Endothelial cell of umbilical vein (primary cell): ENCODE data around the gene GPR157. TPM values are rescaled to one million over a fixed set of nuclear protein-coding genes. Genes with fewer than 3 reads are reported as not detected.

Experiments
- BruUV-seq: library from RNA; stranded (reverse); fragments of 400-500 nt; replicated peaks from 2 replicates; lab custom pipeline; 2021; lab: Mats Ljungman, UMichigan
- CTCF ChIA-PET: fragments of 300-600, 350-600 bp; sonication (Branson Sonifier 250); formaldehyde crosslinking; loops from one replicate; lab custom pipeline; 2021; ENCODE audit warnings: antibody characterized with exemption, inconsistent platforms; lab: Charles Lee
- POLR2A ChIA-PET: fragments of 300-600, 350-600 bp; sonication (Branson Sonifier 250); formaldehyde crosslinking; loops from one replicate; lab custom pipeline; 2021; ENCODE audit warnings: antibody characterized with exemption, inconsistent platforms; lab: Charles Lee
- DNase-seq: peaks from one replicate; pipeline ENCODE4 v3.0.0-alpha.2; 2011; ENCODE audit warnings: low read depth, low spot score
- FAIRE-seq: peaks from 2 replicates; lab custom pipeline; 2011; peaks lifted over from hg19 to GRCh38; lab: Jason Lieb, UNC
- H2AFZ ChIP-seq: 2 replicates; pipeline ENCODE4 v1.6.0; 2012; ENCODE audit warnings: low read depth, low read length, control low read depth, inconsistent platforms
- H3K27ac ChIP-seq: 2 replicates; pipeline ENCODE4 v1.5.1; 2011; ENCODE audit warnings: low read depth, mild to moderate bottlenecking, control low read depth, low read length, moderate library complexity; ENCODE audit not compliant: insufficient read depth
- H3K27me3 ChIP-seq, 2 experiments: 2 replicates each; pipeline versions ENCODE4 v1.6.0 to v1.6.1; 2011; ENCODE audit warnings: low read length in 2 of 2, mixed read lengths in 1 of 2; ENCODE audit not compliant: control insufficient read depth in 2 of 2, insufficient read depth in 2 of 2
- H3K36me3 ChIP-seq, 2 experiments: 2 replicates in 1 of 2; 3 replicates in 1 of 2; pipeline ENCODE4 v1.5.1; 2011; ENCODE audit warnings: low read length in 2 of 2, mild to moderate bottlenecking in 1 of 2, moderate library complexity in 1 of 2; ENCODE audit not compliant: control insufficient read depth in 2 of 2, insufficient read depth in 2 of 2; ENCODE audit errors: extremely low read depth in 1 of 2
- H3K4me1 ChIP-seq: 3 replicates; pipeline ENCODE4 v1.5.1; 2011; ENCODE audit warnings: mild to moderate bottlenecking, low read length; ENCODE audit not compliant: control insufficient read depth, insufficient read depth; ENCODE audit errors: extremely low read depth
- H3K4me2 ChIP-seq: 2 replicates; pipeline ENCODE4 v1.6.1; 2011; ENCODE audit warnings: low read length, control low read depth, mixed read lengths; ENCODE audit not compliant: insufficient read depth
- H3K4me3 ChIP-seq, 3 experiments: fragments of 200-600 bp in 1 of 3; sonication (generic), shearing (Covaris generic) in 1 of 3; replicated peaks in 1 of 3; 2 replicates each; pipeline ENCODE4 v1.5.1; 2011 to 2016; ENCODE audit warnings: control low read depth in 3 of 3, low read length in 3 of 3, mild to moderate bottlenecking in 2 of 3, inconsistent platforms in 1 of 3, low read depth in 1 of 3, moderate library complexity in 1 of 3; ENCODE audit not compliant: insufficient read depth in 1 of 3
- H3K79me2 ChIP-seq: 2 replicates; pipeline ENCODE4 v1.6.0; 2012; ENCODE audit warnings: low read length, inconsistent platforms; ENCODE audit not compliant: control insufficient read depth, insufficient read depth
- H3K9ac ChIP-seq: replicated peaks from 2 replicates; pipeline ENCODE3; 2011; ENCODE audit warnings: low read length, control low read depth; ENCODE audit not compliant: insufficient read depth; ENCODE audit errors: extremely low read depth
- H3K9me1 ChIP-seq: replicated peaks from 3 replicates; pipeline ENCODE4 v1.6.0; 2011; ENCODE audit warnings: mild to moderate bottlenecking, low read length; ENCODE audit not compliant: control insufficient read depth, insufficient read depth; ENCODE audit errors: extremely low read depth
- H3K9me3 ChIP-seq: replicated peaks from 2 replicates; pipeline ENCODE4 v1.5.1; 2012; ENCODE audit warnings: low read length, inconsistent platforms; ENCODE audit not compliant: control insufficient read depth, insufficient read depth
- H4K20me1 ChIP-seq: replicated peaks from 2 replicates; pipeline ENCODE3; 2011; ENCODE audit warnings: mild to moderate bottlenecking, low read length; ENCODE audit not compliant: control insufficient read depth, insufficient read depth; ENCODE audit errors: extremely low read depth
- EZH2 ChIP-seq: IDR thresholded peaks from 2 replicates; pipeline ENCODE4 v1.6.1; 2012; ENCODE audit warnings: borderline replicate concordance, low read depth, mild to moderate bottlenecking, moderate library complexity, low read length, inconsistent platforms; ENCODE audit not compliant: severe bottlenecking
- FOS ChIP-seq: IDR thresholded peaks from 2 replicates; pipeline ENCODE4 v1.6.1; 2011; ENCODE audit warnings: mild to moderate bottlenecking, low read length, moderate library complexity, borderline replicate concordance; ENCODE audit not compliant: insufficient read depth
- GATA2 ChIP-seq: IDR thresholded peaks from 2 replicates; pipeline ENCODE4 v1.7.0; 2011; ENCODE audit warnings: low read depth, mild to moderate bottlenecking, moderate library complexity, mixed read lengths, low read length; ENCODE audit not compliant: insufficient read length, insufficient read depth
- JUN ChIP-seq: IDR thresholded peaks from 2 replicates; pipeline ENCODE4 v1.6.1; 2011; ENCODE audit warnings: borderline replicate concordance, low read depth; ENCODE audit not compliant: insufficient read length, insufficient read depth
- MYC ChIP-seq: IDR thresholded peaks from one replicate; pipeline ENCODE4 v1.6.1; 2011; ENCODE audit warnings: mild to moderate bottlenecking, low read depth, low read length
- POLR2A ChIP-seq: IDR thresholded peaks from 2 replicates; pipeline ENCODE4 v1.6.1; 2012; ENCODE audit warnings: low read depth, mild to moderate bottlenecking, control low read depth, low read length
- POLR2AphosphoS5 ChIP-seq: IDR thresholded peaks from 2 replicates; pipeline ENCODE4 v1.6.1; 2012; ENCODE audit warnings: low read depth, mild to moderate bottlenecking, control low read depth, low read length, moderate library complexity; ENCODE audit not compliant: insufficient read depth
- dilution Hi-C: fragments of 300-500 bp; cut with MboI; formaldehyde crosslinking; loops from one replicate; pipeline ENCODE4 v1.15.0; 2019; ENCODE audit warnings: low sequenced_read_pairs; ENCODE audit not compliant: extremely low pct_ligation_motif_present
- intact Hi-C: fragments of 100-400 bp; cut with micrococcal nuclease; formaldehyde crosslinking; loops from one replicate; pipeline ENCODE4 v1.10.0; 2022
- polyA plus RNA-seq, 4 experiments: library from polyadenylated mRNA; depleted of rRNA in 3 of 4; stranded (reverse) in 3 of 4; unstranded in 1 of 4; fragments of >200 nt; gene quantifications; 2 replicates each; pipeline versions ENCODE4 v1.2.1 to v1.2.3, GENCODE V29; 2011 to 2012; ENCODE audit warnings: missing spikeins in 1 of 4
- total RNA-seq: library from RNA; stranded (reverse); gene quantifications from 2 replicates; pipeline ENCODE4 v1.2.3, GENCODE V29; 2021
- TF ChIP-seq, protein P1 (sequence below), 2 donors: IDR thresholded peaks; 1 replicate in 1 of 2; 2 replicates in 1 of 2; pipeline ENCODE4 v1.5.1; 2011; ENCODE audit warnings: low read length in 2 of 2, mild to moderate bottlenecking in 2 of 2, moderate library complexity in 2 of 2, control low read depth in 1 of 2, inconsistent platforms in 1 of 2, low read depth in 1 of 2; ENCODE audit not compliant: insufficient read depth in 1 of 2; ENCODE audit errors: extremely low read depth in 1 of 2
- TF ChIP-seq, protein P2 (sequence below): IDR thresholded peaks from 2 replicates; pipeline ENCODE4 v1.6.1; 2011; ENCODE audit not compliant: insufficient read depth, insufficient read length

GPR157 gene
- total and polyA plus RNA-seq, 2 donors (not counting 3 experiments of a cell fraction or from before 2014, with no cell fraction given) = 1.0 to 6.5 TPM

DNA sequence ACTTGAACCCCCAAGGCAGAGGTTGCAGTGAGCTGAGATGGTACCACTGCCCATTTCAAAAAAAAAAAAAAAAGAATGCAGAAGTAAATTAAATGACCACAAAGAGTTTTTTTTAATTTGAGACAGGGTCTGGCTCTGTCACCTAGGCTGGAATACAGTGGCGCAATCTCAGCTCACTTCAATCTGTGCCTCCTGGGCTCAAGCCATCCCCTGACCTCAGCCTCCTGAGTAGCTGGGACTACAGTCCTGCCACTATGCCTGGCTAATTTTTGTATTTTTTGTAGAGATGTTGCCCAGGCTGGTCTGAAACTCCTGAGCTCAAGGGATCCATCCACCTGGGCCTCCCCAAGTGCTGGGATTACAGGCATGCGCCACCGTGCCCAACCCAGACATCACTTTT is 20.2 kb upstream of the GPR157 start:
- H3K27me3 ChIP-seq = no peaks in the 10 kb centered on the region
- H3K4me2 ChIP-seq = no peak overlapping the region
- TF ChIP-seq FOS (no peak), MYC (no peak), POLR2A (no peak), GATA2 (no peak), EZH2 (no peak), JUN (no peak), POLR2AphosphoS5 (no peak)
- TF ChIP-seq, protein P1, sequence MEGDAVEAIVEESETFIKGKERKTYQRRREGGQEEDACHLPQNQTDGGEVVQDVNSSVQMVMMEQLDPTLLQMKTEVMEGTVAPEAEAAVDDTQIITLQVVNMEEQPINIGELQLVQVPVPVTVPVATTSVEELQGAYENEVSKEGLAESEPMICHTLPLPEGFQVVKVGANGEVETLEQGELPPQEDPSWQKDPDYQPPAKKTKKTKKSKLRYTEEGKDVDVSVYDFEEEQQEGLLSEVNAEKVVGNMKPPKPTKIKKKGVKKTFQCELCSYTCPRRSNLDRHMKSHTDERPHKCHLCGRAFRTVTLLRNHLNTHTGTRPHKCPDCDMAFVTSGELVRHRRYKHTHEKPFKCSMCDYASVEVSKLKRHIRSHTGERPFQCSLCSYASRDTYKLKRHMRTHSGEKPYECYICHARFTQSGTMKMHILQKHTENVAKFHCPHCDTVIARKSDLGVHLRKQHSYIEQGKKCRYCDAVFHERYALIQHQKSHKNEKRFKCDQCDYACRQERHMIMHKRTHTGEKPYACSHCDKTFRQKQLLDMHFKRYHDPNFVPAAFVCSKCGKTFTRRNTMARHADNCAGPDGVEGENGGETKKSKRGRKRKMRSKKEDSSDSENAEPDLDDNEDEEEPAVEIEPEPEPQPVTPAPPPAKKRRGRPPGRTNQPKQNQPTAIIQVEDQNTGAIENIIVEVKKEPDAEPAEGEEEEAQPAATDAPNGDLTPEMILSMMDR (IDR thresholded peaks at IDR 0.05; ENCODE audit: extremely low read depth in 1 of 2, insufficient read depth in 1 of 2, low read depth in 1 of 2, low read length in 2 of 2) = no peak
- TF ChIP-seq, protein P2, sequence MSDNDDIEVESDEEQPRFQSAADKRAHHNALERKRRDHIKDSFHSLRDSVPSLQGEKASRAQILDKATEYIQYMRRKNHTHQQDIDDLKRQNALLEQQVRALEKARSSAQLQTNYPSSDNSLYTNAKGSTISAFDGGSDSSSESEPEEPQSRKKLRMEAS = no peak
- H3K79me2 ChIP-seq = peaks cover 18% of the 10 kb centered on the region
- dilution Hi-C loops (no loop called here), intact Hi-C loops (no loop called here)
- peaks cover 9% of the 10 kb centered on the region for H3K4me1 ChIP-seq
- DNase-seq (no peak), FAIRE-seq (no peak)
- BruUV-seq = no TSS peak
- H3K4me3 ChIP-seq = no peak overlapping the region
- ChIA-PET CTCF (interaction anchor here (0.8 to 1.5 kb wide), 5 partner anchors 9 to 144 kb away, joined by 3 to 5 read pairs (median 3); no protein-coding TSS in a partner anchor), POLR2A (no interaction called here)
- no peak overlapping the region for H3K9ac ChIP-seq
- H3K36me3 ChIP-seq = peaks cover 5 to 23% of the 10 kb centered on the region in 2 experiments
- no peak overlapping the region for H2AFZ ChIP-seq
- H3K9me1 ChIP-seq = no peaks in the 10 kb centered on the region
- H4K20me1 ChIP-seq = no peaks in the 10 kb centered on the region
- no peaks in the 10 kb centered on the region for H3K9me3 ChIP-seq
- H3K27ac ChIP-seq = no peak overlapping the region
